A673 (cell line): ENCODE results near the gene SNED1.

Experiments
- EZH2 ChIP-seq: fragments of 200-600 bp; sonication (generic); IDR thresholded peaks from 2 replicates; pipeline ENCODE4 v1.6.1; 2017; ENCODE audit warnings: borderline replicate concordance, low read depth, mild to moderate bottlenecking, mixed read lengths, antibody characterized with exemption, low read length; ENCODE audit not compliant: poor library complexity, severe bottlenecking
- TF ChIP-seq, protein P1 (sequence below): fragments of 300-800, 200-600 bp; sonication (generic); conservative IDR thresholded peaks from 2 replicates; pipeline ENCODE4 v1.5.1; 2017; ENCODE audit warnings: low read depth, mild to moderate bottlenecking, antibody characterized with exemption, low read length, moderate library complexity, mixed read lengths

DNA sequence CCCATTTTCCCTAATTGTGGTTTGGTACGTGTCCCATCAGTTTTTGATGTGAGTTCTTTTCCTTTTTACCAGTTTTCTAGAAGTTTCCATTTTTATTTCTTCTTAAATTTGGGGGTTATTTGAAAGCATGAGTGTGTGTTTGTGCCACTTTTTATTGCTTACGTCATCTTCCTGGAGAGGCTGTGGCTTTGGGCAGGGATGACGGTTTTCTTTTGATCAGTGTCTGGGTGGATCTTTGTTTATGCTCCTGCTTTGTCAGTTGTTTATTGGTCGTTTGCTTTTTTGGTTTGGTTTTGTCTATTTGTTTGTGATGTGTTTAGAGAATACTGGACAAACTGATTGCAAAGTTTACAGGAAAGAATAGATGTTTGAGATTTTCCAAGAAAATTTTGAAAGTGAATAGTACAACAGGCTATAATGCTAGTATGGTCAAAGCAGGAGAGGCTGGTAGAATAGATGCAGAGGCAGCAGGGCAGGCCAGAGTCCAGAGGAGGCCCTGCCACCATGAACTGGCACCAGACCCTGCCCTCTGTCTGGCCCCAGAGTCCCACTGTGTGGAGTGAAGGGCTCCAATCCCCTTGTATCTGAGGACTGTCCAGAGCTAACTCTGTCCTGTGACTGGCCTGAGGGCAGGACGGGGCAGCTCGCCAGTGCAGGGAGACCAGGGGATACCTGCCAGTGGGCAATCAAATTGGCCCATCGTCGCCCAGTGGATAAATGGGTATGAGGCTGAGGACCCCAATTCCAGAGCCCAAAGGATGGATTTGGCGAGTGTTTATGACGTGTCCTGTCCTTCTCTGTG, 23.4 kb upstream of the SNED1 start:
- TF ChIP-seq, protein P1, sequence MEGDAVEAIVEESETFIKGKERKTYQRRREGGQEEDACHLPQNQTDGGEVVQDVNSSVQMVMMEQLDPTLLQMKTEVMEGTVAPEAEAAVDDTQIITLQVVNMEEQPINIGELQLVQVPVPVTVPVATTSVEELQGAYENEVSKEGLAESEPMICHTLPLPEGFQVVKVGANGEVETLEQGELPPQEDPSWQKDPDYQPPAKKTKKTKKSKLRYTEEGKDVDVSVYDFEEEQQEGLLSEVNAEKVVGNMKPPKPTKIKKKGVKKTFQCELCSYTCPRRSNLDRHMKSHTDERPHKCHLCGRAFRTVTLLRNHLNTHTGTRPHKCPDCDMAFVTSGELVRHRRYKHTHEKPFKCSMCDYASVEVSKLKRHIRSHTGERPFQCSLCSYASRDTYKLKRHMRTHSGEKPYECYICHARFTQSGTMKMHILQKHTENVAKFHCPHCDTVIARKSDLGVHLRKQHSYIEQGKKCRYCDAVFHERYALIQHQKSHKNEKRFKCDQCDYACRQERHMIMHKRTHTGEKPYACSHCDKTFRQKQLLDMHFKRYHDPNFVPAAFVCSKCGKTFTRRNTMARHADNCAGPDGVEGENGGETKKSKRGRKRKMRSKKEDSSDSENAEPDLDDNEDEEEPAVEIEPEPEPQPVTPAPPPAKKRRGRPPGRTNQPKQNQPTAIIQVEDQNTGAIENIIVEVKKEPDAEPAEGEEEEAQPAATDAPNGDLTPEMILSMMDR = no peak
- no peak for TF ChIP-seq EZH2
